ENCODE results near the gene SHISA4.

The SHISA4 gene

DNA sequence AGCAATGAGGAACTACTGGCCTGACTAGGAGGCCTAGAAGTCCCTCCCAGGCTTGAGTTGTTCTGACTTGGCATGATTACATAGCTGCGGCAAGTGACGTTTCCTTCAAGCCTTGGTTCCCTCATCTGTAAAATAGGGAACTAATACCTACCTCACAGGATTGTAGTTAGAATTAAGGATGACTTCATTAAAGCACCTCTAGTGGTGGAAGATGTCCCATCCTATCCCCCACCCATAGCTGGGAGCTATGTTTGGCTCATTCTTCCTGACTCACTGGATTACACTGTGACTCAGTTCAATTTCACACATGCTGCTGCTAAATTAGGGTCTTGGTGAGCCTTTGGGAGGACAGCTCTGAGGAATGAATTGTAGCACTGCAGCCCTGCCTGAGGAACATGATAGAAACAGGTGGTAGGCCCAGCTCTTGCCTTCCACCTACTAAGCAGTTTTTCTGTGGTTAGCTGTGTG is 6.0 kb upstream of the SHISA4 start:
- no peak for DNase-seq

- no peak for DNase-seq
These were observed 5.4 kb upstream of the SHISA4 start for GRCh38 chr1:201883266-201883665.

- no peak for DNase-seq
These were observed 4.9 kb upstream of the SHISA4 start for GRCh38 chr1:201883786-201884185.

- DNase-seq = no peak
These were observed 4.3 kb upstream of the SHISA4 start for GRCh38 chr1:201884425-201884824.

GRCh38 chr1:201885531-201886075 is 3.1 kb upstream of the SHISA4 start:
- DNase-seq = no peak

DNA sequence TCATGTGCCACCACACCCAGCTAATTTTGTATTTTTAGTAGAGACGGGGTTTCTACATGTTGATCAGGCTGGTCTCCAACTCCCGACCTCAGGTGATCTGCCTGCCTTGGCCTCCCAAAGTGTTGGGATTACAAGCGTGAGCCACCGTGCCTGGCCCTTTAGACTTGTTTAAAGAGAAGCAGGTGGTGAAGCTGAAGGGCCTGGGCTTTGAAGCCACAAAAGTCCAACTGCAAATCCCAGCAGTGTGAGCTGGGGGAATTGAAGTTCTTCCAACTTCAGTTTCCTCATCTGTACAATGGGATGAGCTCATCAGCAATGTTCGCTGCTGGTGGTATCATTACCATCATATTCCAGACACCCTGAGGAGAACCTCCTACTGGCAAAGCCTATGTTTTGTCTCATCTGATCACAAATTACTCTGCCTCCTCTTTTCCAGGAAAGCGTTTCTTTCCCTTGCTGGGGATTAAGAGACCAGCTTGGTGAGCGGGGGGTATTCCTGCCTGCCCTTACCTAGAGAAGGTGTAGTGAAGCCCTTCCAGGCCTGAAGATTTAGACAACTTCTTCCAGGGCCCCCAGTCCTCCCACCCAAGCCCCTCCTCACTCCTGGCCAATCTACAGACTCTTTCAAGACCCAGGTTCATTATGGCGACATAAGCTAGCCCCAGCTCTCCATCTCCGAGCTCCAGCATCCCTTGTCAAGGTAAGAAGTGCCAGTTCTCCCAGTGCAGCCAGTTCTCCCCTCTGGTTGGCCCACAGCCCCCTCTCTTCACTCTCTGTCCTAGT is 2.4 kb upstream of the SHISA4 start:
- no peak for DNase-seq

- no peak for DNase-seq
These were observed 1.4 kb upstream of the SHISA4 start for GRCh38 chr1:201887116-201887866.

DNA sequence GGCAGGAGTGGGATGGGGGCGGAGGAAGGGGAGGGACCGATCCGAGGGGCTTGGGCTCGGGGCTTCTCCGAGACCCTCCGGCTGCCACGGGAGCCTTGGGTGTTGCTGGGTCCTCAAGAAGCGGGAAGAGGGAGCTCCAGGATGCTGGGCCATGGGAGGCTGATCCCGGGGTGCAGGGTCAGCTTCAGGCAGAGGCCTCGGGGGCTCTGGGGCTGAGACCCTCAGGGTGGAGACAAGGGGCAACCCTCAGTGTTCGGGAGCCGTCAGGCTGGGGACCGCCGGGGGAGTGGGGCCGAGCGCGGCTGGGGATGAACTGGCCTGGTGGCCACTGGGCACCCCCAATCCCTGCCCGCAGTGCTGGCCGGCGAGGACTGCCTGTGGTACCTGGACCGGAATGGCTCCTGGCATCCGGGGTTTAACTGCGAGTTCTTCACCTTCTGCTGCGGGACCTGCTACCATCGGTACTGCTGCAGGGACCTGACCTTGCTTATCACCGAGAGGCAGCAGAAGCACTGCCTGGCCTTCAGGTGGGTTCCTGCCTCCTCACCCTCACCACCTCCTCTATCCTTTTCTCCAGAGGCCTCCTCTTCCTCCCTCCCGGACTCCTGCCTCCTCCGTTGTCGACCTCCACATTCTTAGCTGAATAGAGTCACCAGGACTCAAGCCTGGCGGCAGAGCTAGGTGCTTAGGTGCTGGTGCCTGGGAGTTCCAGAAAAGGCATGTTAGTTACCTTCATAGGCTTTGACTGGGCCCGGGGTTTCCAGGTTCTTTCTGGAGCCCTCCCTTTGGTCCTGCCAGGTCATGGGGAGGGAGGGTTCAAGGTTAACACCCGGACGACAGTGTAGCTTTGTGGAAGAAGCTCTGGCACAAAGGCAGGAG is 631 bp downstream of the SHISA4 start:
- no peak for DNase-seq

DNA sequence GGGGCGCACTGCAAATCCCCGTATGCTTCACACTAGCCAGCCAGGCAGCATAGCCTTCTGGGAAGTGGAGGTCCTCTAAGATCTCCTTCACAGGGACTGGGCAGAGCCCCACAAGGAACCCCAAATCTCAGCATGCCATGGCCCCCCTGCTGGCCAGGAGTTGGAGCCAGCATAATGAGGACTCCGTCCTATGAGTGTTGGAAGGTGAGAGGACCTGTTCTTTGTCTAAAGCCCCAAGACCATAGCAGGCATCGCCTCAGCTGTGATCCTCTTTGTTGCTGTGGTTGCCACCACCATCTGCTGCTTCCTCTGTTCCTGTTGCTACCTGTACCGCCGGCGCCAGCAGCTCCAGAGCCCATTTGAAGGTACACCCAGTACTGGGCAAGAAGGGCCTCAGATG is 1.5 kb downstream of the SHISA4 start:
- DNase-seq = no peak

GRCh38 chr1:201890806-201891450 is 2.2 kb downstream of the SHISA4 start:
- no peak for DNase-seq

DNA sequence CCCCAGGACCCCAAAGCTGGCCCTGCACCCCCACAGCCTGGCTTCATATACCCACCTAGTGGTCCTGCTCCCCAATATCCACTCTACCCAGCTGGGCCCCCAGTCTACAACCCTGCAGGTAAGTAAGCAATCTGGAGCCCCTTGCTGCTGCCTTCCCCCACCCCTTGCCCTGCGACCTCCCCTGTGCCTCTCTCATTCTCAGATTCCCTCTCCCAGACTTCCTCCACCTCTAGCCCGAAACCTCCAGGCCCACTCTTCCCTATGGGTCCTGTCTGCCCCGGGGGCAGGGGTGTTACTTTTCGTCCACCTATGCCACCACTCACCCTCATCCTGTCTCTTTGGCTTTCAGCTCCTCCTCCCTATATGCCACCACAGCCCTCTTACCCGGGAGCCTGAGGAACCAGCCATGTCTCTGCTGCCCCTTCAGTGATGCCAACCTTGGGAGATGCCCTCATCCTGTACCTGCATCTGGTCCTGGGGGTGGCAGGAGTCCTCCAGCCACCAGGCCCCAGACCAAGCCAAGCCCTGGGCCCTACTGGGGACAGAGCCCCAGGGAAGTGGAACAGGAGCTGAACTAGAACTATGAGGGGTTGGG is 2.9 kb downstream of the SHISA4 start:
- no peak for DNase-seq

DNA sequence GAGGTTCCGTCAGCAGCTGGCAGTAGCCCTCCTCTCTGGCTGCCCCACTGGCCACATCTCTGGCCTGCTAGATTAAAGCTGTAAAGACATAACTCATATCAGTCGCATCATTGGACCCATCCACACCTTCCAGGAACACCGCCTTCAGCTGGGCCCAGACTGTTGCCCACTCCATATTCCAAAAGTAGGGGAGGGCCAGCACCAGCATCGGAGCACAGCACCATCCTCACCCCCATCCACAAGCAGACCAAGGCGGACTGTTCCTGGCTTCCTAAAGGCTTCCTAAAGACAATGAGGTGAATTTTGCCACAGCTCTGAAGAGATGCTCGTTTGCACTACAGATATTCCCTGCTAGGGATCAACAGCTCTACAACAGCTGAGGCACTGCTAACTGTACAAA is 3.5 kb downstream of the SHISA4 start:
- DNase-seq = no peak

GRCh38 chr1:201893431-201893830 is 4.7 kb downstream of the SHISA4 start:
- no peak for DNase-seq

- DNase-seq = no peak
These were observed 5.8 kb downstream of the SHISA4 start for GRCh38 chr1:201894343-201895119.

- no peak for DNase-seq
These were observed 6.5 kb downstream of the SHISA4 start for GRCh38 chr1:201895120-201895665.

DNA sequence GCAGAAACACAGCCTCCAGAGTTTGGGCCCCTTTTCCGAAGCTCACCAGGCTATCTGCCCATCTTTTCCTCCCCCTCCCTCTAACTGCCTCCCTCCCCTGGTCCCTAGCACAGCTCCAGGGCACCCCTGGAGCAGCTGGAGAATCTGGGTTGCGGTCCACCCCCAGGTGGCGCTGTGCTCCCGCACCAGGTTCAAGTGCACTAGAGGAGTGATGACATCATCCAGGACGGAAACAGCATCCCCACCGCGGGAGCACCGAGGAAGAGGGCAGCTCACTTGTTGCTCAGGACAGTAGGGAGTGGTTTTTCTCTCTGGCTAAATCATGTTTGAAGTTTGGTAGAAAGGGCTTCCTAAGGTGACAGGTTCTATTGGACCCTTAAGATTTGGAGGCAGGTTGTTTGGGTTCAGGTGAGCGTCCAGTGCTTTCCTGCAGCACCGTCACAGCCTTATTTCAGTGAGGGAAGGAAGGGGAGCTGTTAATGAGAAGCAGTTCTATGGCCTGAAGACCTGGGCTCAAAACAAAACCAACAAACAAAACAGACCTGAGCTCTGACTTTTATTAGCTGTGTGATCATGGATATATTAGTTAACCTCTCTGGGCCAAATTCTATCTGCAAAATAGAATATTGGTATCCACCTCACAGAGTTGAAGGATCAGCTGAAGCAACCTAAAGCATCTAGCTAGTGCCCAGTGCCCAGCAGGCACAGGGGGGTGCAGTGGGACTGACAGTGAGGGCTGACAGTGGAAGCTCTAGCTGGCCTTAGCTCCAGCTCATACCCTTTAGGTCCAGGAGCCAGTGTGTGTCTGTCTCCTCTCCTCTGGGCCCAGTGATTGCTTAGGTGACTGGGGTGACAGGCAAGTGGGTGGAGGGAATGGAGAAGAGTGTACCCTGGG is 7.5 kb downstream of the SHISA4 start:
- DNase-seq = peak; percentile 69

DNA sequence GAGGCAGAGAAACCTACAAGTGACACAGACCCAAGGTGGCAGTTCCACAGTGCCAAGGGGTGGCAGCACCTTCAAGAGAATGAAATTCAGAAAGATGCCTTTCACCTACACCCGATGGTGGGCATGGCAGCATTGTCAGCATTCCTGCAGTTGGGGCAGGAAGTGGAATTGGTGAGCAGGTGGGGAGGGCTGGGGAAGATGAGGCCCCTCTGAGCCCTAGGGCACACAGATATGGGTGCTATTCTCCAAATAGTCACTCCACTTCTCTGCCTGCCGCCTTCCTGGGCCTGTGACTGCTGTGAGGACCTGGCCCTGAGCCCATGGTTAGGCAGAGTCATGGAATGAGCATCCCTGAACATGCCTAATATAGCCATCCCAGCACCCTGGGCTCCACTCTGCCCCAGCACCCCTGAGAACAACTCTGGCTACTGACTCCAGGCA is 8.3 kb downstream of the SHISA4 start:
- DNase-seq = no peak

- no peak for DNase-seq
These were observed 9.7 kb downstream of the SHISA4 start for GRCh38 chr1:201898240-201898894.

GRCh38 chr1:201898992-201899391 is 10.3 kb downstream of the SHISA4 start:
- DNase-seq = no peak
